HFFc6 (cell line): ENCODE data around the gene PPIB. TPM values are rescaled to one million over a fixed set of nuclear protein-coding genes. Genes with fewer than 3 reads are reported as not detected.

Source experiments
- DNase-seq: peaks from one replicate; pipeline ENCODE4 v3.0.0-alpha.2; 2018
- H3K27ac Mint-ChIP-seq: 2 replicates; pipeline ENCODE4 v1.8.0; 2020; ENCODE audit warnings: mild to moderate bottlenecking, mixed read lengths
- H3K27me3 Mint-ChIP-seq: 2 replicates; pipeline ENCODE4 v1.8.0; 2021; ENCODE audit warnings: mild to moderate bottlenecking, moderate library complexity, mixed read lengths; ENCODE audit not compliant: insufficient read depth
- H3K36me3 Mint-ChIP-seq: 2 replicates; pipeline ENCODE4 v1.8.0; 2021; ENCODE audit warnings: low read depth, mixed read lengths
- H3K4me1 Mint-ChIP-seq: 2 replicates; pipeline ENCODE4 v1.8.0; 2020; ENCODE audit warnings: low read depth, mixed read lengths
- H3K4me3 Mint-ChIP-seq: 2 replicates; pipeline ENCODE4 v1.8.0; 2020; ENCODE audit warnings: mild to moderate bottlenecking, moderate library complexity, mixed read lengths
- H3K9me3 Mint-ChIP-seq: 2 replicates; pipeline ENCODE4 v1.8.0; 2020; ENCODE audit warnings: mild to moderate bottlenecking, mixed read lengths
- CTCF ChIP-seq: fragments of 200-600 bp; sonication (generic); IDR thresholded peaks from 2 replicates; pipeline ENCODE4 v1.5.0; 2021; ENCODE audit warnings: antibody characterized with exemption, mild to moderate bottlenecking
- total RNA-seq, 6 experiments: library from RNA; stranded (reverse); fragmentation: NEBNext Ultra II Directional; extraction: Animal tissue kit (Norgen Biotek cat#: 25700); gene quantifications; 2 replicates in 1 of 6; 3 replicates in 5 of 6; pipeline ENCODE4 v1.2.3, GENCODE V29; 2021

The PPIB gene
- total RNA-seq, 6 experiments from 2014 or later: 1,000 to 1,254 (median 1,048) TPM

DNA sequence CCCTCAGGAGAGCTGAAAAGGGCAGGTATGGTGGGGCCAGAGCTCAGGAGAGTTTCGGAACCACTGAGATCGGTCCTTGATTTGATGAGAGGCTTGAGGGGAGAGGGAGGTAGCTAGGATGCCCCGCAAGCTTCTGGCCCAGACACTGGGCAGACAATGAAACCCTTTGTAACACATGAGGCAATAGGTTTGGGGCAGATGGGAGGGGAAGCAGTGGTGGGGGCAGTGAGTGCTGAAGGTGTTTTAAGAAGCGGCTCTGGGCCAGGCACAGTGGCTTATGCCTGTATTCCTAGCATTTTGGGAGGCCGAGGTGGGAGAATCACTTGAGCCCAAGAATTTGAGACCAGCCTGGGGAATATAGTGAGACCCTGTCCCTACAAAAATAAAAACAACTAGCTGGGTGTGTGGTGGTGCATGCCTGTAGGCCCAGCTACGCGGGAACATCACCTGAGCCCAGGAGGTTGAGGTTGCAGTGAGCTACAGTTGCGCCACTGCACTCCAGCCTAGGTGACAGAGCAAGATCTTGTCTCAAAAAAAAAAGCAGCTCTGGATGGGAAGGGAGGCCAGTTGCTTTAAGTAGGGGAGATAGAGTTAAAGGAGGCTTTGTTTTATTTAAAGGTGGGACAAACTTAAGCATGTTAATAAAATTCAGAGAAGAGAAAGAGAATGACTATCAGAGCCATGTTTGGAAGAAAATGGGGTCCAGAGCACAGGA lies 20.9 kb downstream of the PPIB start:
- Mint-ChIP-seq H3K4me3 (no peak overlapping the region), H3K36me3 (0 out of 2 replicates have a peak, but pooled peaks cover 9% of the 10 kb centered on the region), H3K4me1 (no peaks in the 10 kb centered on the region), H3K9me3 (no peaks in the 10 kb centered on the region), H3K27ac (no peak overlapping the region), H3K27me3 (peaks cover 3% of the 10 kb centered on the region; the same call in 1 of the 2 replicates)
- no peak for TF ChIP-seq CTCF
- DNase-seq: no peak

DNA sequence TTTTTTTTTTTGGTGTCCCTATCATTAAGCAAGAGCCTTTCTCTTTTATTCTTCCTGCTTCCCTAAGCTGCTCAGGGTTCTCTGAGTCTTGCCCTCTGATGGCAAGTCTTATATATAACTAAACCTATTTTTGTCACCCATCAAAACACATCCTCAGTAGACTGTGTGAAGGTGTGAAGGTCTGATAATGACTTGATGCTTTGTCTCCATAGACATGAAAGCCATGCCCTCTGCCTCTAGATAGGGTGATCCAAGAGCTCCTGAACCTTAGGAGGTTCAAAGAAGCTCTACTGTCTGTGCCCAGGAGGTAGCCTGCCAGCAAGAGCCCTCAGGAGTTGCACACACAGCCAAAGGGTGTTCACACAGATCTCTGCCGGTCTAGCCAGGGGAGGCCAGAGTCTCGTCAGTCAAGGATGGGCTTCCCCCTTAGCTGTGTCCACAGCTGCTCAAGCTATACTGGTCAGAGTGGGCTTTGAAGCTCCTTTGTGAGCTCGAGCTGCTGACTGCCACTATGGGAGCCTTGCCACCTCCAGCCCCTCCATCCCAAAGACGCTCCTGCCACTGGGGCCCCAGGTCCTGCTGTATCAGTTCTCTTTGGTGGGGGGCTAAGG lies 24.4 kb downstream of the PPIB start:
- Mint-ChIP-seq H3K4me1 (no peaks in the 10 kb centered on the region), H3K9me3 (no peaks in the 10 kb centered on the region), H3K36me3 (0 out of 2 replicates have a peak, but pooled peaks cover 22% of the 10 kb centered on the region), H3K4me3 (no peak overlapping the region), H3K27me3 (peaks cover 2% of the 10 kb centered on the region), H3K27ac (no peak overlapping the region)
- TF ChIP-seq CTCF: no peak
- no peak for DNase-seq

DNA sequence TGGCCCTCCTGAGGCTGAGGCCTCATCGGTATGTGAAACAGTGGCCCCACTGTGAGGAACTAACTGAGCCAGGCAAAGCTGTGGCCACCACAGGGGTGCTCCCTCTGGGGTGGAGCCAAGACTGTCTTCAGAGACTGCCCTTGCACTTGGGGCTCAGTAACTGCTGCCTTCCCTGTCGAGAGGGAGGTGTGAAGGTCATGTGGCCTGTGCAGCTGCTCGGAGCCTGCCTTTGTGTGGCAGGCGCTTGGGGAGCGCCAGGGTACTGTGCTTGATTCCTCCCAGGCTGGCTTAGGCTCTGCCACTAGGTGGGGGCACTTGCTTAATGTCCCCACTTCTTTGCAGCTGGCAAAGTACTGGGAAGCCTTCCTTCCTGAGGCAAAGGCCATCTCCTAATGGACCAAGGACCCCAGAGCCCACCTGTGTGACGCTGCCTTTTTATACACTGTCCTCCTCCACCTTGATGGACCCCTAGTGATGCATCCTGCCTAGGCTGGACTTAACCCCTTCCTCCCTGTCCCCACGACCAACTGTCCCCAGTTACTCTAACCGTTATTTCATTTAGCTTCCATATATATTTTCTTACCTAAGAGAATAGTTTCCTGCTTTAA lies 25.5 kb downstream of the PPIB start:
- H3K27me3 Mint-ChIP-seq: no peaks in the 10 kb centered on the region; the same call in 1 of the 2 replicates
- H3K27ac Mint-ChIP-seq: no peak overlapping the region
- no peak overlapping the region for H3K4me3 Mint-ChIP-seq
- TF ChIP-seq CTCF: no peak; the same call in 1 of the 2 replicates
- H3K9me3 Mint-ChIP-seq: no peaks in the 10 kb centered on the region
- H3K4me1 Mint-ChIP-seq: no peaks in the 10 kb centered on the region
- DNase-seq: no peak
- H3K36me3 Mint-ChIP-seq: peaks cover 32% of the 10 kb centered on the region

DNA sequence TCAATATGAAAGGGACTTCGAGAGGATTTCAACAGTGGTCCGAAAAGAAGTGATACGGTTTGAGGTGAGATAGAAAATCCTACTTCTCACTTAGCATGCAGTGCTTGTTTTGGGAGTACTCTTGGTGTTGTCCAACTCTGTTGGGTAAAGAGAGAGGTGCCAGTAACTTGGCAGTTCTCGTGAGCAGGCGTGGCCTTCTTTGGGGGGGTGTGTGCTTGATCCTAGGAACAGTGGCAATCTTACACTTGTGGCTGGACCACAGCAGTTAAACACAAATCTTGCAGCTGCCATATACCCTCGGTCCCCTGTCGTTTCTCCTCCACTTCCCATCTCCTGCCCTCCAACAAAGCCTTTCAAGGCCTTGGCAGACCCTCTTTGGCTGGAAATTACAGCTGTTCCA lies 26.5 kb downstream of the PPIB start:
- DNase-seq: no peak
- peaks cover 40% of the 10 kb centered on the region for H3K36me3 Mint-ChIP-seq
- no peak overlapping the region for H3K27ac Mint-ChIP-seq
- no peaks in the 10 kb centered on the region for H3K4me1 Mint-ChIP-seq
- H3K27me3 Mint-ChIP-seq: no peaks in the 10 kb centered on the region; the same call in 1 of the 2 replicates
- no peaks in the 10 kb centered on the region for H3K9me3 Mint-ChIP-seq
- TF ChIP-seq CTCF: no peak
- no peak overlapping the region for H3K4me3 Mint-ChIP-seq

GRCh38 chr15:64134345-64134829 lies 28.4 kb downstream of the PPIB start:
- H3K9me3 Mint-ChIP-seq: no peaks in the 10 kb centered on the region
- no peak for DNase-seq
- no peaks in the 10 kb centered on the region for H3K4me1 Mint-ChIP-seq
- no peak overlapping the region for H3K27ac Mint-ChIP-seq
- no peaks in the 10 kb centered on the region; the same call in 1 of the 2 replicates for H3K27me3 Mint-ChIP-seq
- peaks cover 46% of the 10 kb centered on the region for H3K36me3 Mint-ChIP-seq
- H3K4me3 Mint-ChIP-seq: no peak overlapping the region
- no peak for TF ChIP-seq CTCF
